Esophagus muscularis mucosa (tissue), 3 donors: ENCODE measurements around the gene FRY.

Source experiments
- POLR2A ChIP-seq: fragments of 450-650 bp; IDR thresholded peaks from one replicate; pipeline ENCODE4 v1.6.1; 2017; ENCODE audit warnings: antibody characterized with exemption, moderate library complexity, mild to moderate bottlenecking, low read depth
- TF ChIP-seq, protein P1 (sequence below), 3 experiments: fragments of 200-600 bp in 2 of 3; fragments of 450-650 bp in 1 of 3; sonication (generic) in 2 of 3; IDR thresholded peaks; one replicate each; pipeline ENCODE4 v1.5.1; 2017 to 2019; ENCODE audit warnings: antibody characterized with exemption in 3 of 3, mild to moderate bottlenecking in 2 of 3, moderate library complexity in 1 of 3

- TF ChIP-seq POLR2A, result no peak
- TF ChIP-seq, protein P1, sequence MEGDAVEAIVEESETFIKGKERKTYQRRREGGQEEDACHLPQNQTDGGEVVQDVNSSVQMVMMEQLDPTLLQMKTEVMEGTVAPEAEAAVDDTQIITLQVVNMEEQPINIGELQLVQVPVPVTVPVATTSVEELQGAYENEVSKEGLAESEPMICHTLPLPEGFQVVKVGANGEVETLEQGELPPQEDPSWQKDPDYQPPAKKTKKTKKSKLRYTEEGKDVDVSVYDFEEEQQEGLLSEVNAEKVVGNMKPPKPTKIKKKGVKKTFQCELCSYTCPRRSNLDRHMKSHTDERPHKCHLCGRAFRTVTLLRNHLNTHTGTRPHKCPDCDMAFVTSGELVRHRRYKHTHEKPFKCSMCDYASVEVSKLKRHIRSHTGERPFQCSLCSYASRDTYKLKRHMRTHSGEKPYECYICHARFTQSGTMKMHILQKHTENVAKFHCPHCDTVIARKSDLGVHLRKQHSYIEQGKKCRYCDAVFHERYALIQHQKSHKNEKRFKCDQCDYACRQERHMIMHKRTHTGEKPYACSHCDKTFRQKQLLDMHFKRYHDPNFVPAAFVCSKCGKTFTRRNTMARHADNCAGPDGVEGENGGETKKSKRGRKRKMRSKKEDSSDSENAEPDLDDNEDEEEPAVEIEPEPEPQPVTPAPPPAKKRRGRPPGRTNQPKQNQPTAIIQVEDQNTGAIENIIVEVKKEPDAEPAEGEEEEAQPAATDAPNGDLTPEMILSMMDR (IDR thresholded peaks at IDR 0.05), result no peak
Observed at GRCh38 chr13:32208860-32209259, 177.3 kb downstream of the FRY start.
